GM19023 (cell line): ENCODE measurements around the gene FXYD6.
"Not testable (repeated sequence)": the region's sequence is repeated elsewhere in the genome, so short reads cannot be mapped to it uniquely, and the experiment has no call there.

Source experiments
- ATAC-seq: cut with Tn5 transposase; IDR thresholded peaks from one replicate; pipeline ENCODE4 v1.9.1; 2021; ENCODE audit warnings: mild to moderate bottlenecking, moderate library complexity; ENCODE audit not compliant: unreplicated experiment

The FXYD6 gene

GRCh38 chr11:117820071-117820470 is 56.4 kb downstream of the FXYD6 start:
- no peak for ATAC-seq

- no peak for ATAC-seq
Measured at GRCh38 chr11:117819096-117820040, 57.1 kb downstream of the FXYD6 start.

DNA sequence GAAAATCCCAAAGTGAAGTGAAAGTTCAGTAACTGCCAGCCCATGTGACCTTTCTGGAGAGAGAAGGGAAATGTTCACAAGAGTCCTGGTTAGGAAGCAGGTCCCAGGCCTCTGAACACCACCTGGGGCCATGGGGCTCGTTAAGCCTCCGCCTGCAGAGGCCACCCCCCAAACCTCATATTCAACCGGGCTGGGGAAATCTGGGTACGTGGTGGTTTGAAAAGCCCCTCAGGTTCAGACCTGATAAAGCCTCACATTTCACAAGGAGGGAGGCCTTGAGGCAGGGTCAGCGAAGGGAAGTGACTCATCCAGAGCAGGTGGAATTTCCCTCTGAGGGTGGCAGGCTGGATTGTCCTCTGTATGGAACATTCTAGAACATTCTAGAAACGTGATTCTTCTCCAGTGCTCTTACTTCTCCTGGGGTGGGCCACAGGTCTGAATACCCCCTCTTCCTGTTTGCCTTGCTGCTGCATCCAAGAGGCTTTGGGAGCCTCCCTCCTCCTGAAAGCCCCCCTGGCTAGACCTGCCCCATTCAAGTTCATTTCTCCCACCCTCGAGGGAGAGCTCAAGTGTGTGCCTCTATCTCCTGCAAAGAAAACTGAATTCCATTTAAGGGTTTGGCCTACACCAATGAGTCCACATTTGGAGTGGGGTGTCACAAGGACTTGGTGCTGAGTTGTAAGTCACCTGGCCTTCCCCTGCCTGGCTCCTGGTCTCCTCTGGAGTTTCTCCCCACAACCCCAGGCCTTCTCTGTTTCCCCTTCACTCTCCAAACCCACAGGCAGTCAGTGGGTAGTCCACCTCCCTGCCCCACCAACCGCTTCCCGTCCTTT is 58.2 kb downstream of the FXYD6 start:
- peak; percentile 16 for ATAC-seq

GRCh38 chr11:117817368-117818040 is 59.0 kb downstream of the FXYD6 start:
- ATAC-seq, result peak; percentile 22

DNA sequence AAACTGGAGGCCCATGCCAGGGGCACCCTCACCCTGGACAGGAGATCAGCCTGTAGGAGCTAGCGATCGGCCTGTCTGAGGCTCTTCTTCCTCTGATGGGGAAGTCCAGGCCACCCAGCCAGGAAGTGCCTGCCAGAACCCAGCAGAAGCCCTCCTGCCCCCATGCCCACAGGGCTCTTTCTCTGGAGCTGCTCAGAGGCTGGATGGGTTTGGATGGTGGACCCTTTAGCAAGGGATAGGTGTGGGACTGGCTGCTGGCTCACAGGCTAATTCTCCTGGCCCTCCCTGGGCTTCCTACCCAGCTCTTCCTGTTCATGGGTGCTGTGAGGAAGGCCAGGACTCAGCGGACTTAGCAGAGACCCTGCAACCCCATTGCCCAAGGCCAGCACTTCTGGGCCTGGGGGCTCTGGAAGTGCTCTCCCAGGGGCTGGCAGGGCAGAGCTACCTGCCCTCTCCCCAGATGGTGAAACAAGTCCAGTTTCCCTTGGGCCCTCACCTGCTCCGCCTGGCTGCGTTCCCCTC is 59.6 kb downstream of the FXYD6 start:
- ATAC-seq, result no peak

DNA sequence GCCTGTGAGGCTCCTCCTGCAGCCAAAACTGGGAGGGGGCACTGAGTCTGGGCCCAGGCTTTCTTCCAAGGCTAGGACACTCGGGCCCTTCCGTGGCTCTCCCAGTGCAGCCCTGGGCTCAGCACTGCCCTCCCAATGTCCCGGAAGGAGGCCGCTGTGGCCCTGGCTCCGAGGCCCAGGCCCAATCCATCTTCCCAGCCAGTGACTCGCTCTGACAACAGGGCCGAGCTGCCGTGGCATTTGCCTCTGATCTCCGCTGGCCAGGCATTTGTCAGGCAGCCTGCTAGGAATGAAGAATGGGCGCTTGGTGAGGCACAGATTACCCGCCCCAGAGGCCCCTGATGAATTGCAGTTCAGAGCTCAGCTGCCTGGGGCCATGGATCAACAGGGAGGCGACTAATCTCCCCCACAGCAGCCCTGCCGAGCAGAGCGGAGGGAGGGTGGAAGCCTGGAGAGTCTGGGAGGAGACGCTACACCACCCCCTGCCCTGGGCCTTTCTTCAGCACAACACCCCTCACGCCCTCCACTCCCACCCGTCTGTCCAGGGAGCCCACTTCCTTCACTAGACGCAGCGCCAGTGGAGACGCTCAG is 60.2 kb downstream of the FXYD6 start:
- no peak for ATAC-seq

GRCh38 chr11:117815262-117815803 is 61.1 kb downstream of the FXYD6 start:
- ATAC-seq, result peak; percentile 49

- peak; percentile 42 for ATAC-seq
Measured at GRCh38 chr11:117814766-117815261, 61.6 kb downstream of the FXYD6 start.

- ATAC-seq, result no peak
Measured at GRCh38 chr11:117814204-117814765, 62.2 kb downstream of the FXYD6 start.

GRCh38 chr11:117810056-117810451 is 66.4 kb downstream of the FXYD6 start:
- not testable (repeated sequence) for ATAC-seq

DNA sequence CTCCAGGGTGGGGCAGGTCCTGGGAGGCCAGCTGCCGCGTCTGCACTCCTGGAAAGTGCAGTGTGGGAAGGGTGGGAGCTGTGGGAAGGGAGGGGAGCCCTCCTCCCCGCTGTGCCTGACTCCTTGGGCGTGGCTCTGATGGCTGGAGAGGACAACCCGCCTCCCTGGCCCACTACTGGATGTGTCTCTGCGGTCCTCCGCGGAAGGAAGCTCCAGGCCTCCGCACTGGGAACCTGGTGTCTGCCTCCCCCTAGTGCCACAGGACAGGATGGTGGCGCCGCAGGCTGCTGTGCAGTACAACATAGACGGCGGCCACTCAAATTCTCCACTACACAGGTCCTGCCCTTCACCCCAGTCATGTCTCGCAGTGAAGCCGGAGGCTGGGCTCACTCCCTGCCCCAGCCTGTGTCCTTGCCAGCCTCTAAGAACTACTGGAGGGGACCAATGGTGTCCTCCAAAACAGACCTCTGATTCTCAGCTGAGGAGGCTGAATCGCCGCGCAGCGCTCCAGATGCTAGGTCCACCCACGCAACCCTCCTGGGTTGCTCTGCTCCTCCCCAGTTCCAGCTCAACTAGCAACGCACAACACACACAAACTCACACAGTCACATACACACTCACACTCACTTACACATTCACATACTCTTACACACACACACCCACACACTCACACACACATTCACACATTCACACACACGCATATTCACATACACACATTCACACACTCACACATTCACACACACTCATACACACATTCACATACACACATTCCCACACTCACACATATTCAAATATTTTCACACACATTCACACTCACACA is 67.0 kb downstream of the FXYD6 start:
- ATAC-seq, result no peak

- no peak for ATAC-seq
Measured at GRCh38 chr11:117808784-117809183, 67.7 kb downstream of the FXYD6 start.

DNA sequence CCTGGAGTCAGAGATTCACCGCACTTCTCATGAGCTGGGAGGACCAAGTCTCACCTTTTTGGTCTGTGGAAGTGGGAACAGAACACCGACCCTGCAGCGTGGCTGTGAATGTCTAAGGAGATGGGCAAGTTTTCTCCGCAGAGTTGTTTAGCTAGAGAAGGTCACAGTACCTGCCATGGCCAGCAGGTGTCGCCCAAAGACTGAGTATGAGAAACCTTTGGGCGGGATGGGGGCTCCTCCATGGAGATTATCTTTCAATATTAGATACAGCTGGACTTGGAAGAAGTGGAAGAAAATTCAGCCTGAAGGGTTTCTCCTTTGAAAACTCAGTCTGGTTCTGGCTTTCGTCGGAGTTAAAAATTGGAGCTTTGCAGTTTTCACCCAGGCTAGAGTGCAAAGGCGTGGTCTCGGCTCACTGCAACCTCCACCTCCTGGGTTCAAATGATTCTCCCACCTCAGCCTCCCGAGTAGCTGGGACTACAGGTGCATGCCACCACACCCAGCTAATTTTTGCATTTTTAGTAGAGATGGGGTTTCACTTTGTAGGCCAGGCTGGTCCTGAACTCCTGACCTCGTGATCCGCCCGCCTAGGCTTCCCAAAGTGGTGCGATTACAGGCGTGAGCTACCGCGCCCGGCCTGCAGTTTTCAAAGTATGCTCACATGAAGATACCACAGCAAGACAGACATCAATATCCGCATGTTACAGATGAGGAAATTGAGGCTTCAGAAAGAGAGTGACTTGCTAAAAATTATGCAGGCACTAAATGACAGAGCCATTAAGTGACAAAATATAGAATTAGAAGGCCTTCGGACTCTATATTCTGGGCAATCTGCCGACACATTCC is 68.8 kb downstream of the FXYD6 start:
- ATAC-seq, result no peak

GRCh38 chr11:117806846-117807245 is 69.6 kb downstream of the FXYD6 start:
- ATAC-seq, result no peak

DNA sequence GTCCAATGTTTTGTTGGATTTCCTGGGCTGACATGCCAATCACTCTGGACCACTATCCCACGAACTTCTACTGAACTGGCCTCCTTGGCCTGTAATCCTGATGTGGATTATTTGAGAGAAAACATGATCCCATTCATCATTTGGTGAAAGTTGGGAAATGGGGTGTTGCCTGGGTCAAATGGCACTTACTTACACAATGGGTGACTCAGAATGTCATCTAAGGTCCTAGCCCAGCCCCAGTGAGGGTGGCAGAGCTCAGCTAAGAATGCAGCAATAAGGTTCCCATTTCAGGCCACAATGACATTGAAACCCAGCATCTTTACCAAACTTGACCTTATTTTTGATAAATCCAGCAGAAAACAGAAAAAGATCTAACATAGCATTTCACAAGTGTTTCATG is 71.4 kb downstream of the FXYD6 start:
- ATAC-seq, result no peak

DNA sequence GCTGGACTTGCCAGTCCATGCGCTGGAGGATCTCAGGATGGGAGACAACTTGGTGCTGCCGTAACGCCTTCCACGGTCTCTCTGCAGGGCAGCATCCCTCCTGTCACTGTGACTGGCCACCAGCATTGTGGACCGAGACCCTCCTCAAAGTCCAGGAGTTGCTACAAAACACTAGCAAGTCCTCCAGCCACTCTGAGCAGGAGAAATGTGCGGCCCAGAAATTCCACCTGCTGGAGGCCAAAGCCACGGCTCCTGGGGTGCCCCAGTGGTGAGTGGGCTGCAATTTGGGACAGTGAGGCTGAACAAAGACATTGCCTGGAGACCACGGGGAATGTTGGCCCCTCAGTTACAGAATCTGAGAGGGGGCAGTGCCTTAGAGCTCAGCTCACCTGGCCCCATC is 72.6 kb downstream of the FXYD6 start:
- no peak for ATAC-seq

GRCh38 chr11:117799634-117800033 is 76.8 kb downstream of the FXYD6 start:
- no peak for ATAC-seq
